Measurements from ENCODE around the gene GPN1.

DNA sequence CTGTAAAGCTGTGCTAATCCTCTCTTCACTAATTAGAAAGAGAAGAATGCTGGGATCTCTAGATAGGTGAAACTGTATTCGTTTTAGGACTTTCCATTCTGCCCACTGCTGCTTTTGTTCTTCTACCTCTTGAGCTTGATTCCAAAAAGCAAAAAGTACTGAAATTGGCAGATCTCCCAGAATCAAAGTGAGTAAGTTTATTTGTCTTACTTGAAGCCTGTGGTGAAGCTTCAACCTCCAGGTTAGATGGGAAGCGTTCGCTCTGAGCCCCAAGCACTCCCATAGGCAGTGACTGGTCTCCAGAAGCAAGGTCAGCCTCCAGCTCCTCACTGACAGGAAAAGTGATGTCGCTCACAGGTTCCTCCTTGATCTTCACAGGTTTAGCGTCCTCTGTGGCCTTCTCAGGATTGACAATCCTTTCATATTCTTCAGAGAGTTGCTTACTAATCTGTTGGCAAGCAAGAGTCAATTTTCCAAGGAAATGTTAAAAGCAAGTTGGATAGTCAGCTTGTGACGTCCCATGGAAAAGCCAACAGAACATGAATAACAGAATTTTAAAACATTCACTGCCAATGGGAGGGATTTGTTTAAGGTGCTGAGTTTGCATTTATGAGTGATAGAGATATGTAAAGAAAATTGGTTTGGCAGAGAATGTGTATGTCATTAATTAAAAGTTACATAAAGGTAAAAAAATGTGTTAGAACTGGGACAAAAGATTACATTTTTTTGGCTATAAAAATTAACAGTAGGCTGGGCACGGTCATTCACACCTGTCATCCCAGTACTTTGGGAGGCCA, 26.5 kb downstream of the GPN1 start:
- TF ChIP-seq, protein P1, sequence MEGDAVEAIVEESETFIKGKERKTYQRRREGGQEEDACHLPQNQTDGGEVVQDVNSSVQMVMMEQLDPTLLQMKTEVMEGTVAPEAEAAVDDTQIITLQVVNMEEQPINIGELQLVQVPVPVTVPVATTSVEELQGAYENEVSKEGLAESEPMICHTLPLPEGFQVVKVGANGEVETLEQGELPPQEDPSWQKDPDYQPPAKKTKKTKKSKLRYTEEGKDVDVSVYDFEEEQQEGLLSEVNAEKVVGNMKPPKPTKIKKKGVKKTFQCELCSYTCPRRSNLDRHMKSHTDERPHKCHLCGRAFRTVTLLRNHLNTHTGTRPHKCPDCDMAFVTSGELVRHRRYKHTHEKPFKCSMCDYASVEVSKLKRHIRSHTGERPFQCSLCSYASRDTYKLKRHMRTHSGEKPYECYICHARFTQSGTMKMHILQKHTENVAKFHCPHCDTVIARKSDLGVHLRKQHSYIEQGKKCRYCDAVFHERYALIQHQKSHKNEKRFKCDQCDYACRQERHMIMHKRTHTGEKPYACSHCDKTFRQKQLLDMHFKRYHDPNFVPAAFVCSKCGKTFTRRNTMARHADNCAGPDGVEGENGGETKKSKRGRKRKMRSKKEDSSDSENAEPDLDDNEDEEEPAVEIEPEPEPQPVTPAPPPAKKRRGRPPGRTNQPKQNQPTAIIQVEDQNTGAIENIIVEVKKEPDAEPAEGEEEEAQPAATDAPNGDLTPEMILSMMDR (IDR thresholded peaks at IDR 0.05), result no peak
- TF ChIP-seq POLR2A (IDR thresholded peaks at IDR 0.05), result no peak
